GM12873 (cell line): ENCODE measurements around the gene ARHGAP24.

ENCODE experiments used
- CTCF ChIP-seq: IDR thresholded peaks from 2 replicates; pipeline ENCODE4 v1.5.1; 2012; ENCODE audit warnings: low read depth, mild to moderate bottlenecking, moderate library complexity, low read length, control low read depth; ENCODE audit not compliant: insufficient read depth; ENCODE audit errors: missing control alignments

The ARHGAP24 gene

GRCh38 chr4:85968945-85969819 lies 494.2 kb downstream of the ARHGAP24 start:
- TF ChIP-seq CTCF, result peak; percentile 59

GRCh38 chr4:85970535-85970934 lies 495.6 kb downstream of the ARHGAP24 start:
- no peak for TF ChIP-seq CTCF

- no peak for TF ChIP-seq CTCF
These were observed 504.3 kb downstream of the ARHGAP24 start for GRCh38 chr4:85979276-85979675.

- TF ChIP-seq CTCF, result no peak
These were observed 511.3 kb downstream of the ARHGAP24 start for GRCh38 chr4:85986266-85986665.

- no peak for TF ChIP-seq CTCF
These were observed 518.7 kb downstream of the ARHGAP24 start for GRCh38 chr4:85993641-85994040.

GRCh38 chr4:85994576-85994975 lies 519.6 kb downstream of the ARHGAP24 start:
- TF ChIP-seq CTCF, result no peak

- TF ChIP-seq CTCF, result no peak
These were observed 520.4 kb downstream of the ARHGAP24 start for GRCh38 chr4:85995361-85995760.
